ENCODE measurements around the gene BPIFB2. TPM values are rescaled to one million over a fixed set of nuclear protein-coding genes. Genes with fewer than 3 reads are reported as not detected.

Gene BPIFB2
- total and polyA plus RNA-seq, 10 of the 15 experiments (the other 5 are each of a cell fraction or from before 2014, with no cell fraction given) = not detected

DNA sequence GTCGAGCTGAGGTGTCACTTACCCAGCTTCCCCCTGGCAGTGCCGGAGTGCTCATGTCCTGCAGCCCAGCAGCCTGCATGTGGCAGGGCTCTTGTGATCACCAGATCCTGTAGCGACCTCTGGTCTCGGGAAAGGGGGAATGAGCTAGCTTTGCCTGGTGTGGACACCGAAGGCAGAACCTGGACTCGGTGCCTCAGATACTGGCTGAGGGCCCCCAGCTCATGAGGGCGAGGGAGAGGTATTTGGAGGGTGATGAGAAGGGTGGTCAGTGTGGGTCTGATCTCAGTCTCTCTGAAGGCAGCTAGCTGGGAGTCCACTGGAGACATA lies 29.5 kb upstream of the BPIFB2 start:
- in situ Hi-C loops (cut with MboI) (no loop called here), intact Hi-C loops (cut with micrococcal nuclease; ENCODE audit: unreplicated experiment) (no loop called here)
- no peaks in the 10 kb centered on the region; a peak in 1 of 4 replicates for H3K27me3 ChIP-seq (replicated peaks in 1 of 2; ENCODE audit: control insufficient read depth in 2 of 2, insufficient read depth in 2 of 2, low read length in 1 of 2)
- SMC1A ChIA-PET (ENCODE audit: uncharacterized antibody, unreplicated experiment) = interaction anchor here (0.5 kb wide), 1 partner anchor 188 kb away, joined by 4 read pairs; no protein-coding TSS in a partner anchor
- ATAC-seq (no peak), DNase-seq (ENCODE audit: low read depth, low spot score) (no peak), FAIRE-seq (no peak)
- H3K27ac ChIP-seq (ENCODE audit: control insufficient read depth, insufficient read depth) = no peak overlapping the region
- peaks cover under 1% of the 10 kb centered on the region for H3K4me1 ChIP-seq (ENCODE audit: control insufficient read depth, insufficient read depth, low read length)
- H3K79me2 ChIP-seq (ENCODE audit: control insufficient read depth, insufficient read depth, low read length) = no peaks in the 10 kb centered on the region
- POLR2A ChIA-PET = interaction anchor here (0.6 kb wide), 1 partner anchor 265 kb away, joined by 3 read pairs; no protein-coding TSS in a partner anchor
- H3K9ac ChIP-seq (ENCODE audit: control insufficient read depth, insufficient read depth, low read length) = no peak overlapping the region
- no peak overlapping the region for H3K4me2 ChIP-seq (ENCODE audit: control insufficient read depth, insufficient read depth)
- H3K9me3 ChIP-seq (replicated peaks; ENCODE audit: control insufficient read depth, insufficient read depth, low read length) = peaks cover 4% of the 10 kb centered on the region; the same call in 2 of the 3 replicates
- H2AFZ ChIP-seq (ENCODE audit: control insufficient read depth, low read depth, low read length) = no peak overlapping the region
- no peaks in the 10 kb centered on the region for H3K36me3 ChIP-seq (ENCODE audit: control insufficient read depth in 2 of 2, insufficient read depth in 2 of 2, low read length in 1 of 2)
- RAD21 ChIA-PET (ENCODE audit: unreplicated experiment) = no interaction called here
- WGBS (ENCODE audit: insufficient coverage, insufficient replicate concordance, low lambda C conversion rate, missing lambda C conversion rate) = 48% methylated on average over 7 of the region's 7 CpGs
- CTCF ChIA-PET = no interaction called here
- H4K20me1 ChIP-seq (ENCODE audit: control insufficient read depth, insufficient read depth) = no peaks in the 10 kb centered on the region
- BruUV-seq (replicated peaks) = no TSS peak
- H3K4me3 ChIP-seq = no peak overlapping the region
- TF ChIP-seq BCL11A (IDR thresholded peaks at IDR 0.05; ENCODE audit: low read depth, low read length) = no peak
- TF ChIP-seq BHLHE40 (IDR thresholded peaks at IDR 0.05; ENCODE audit: borderline replicate concordance in 1 of 2, low read depth in 2 of 2, low read length in 1 of 2) = no peak
- TF ChIP-seq YY1 (IDR thresholded peaks at IDR 0.05; ENCODE audit: low read depth, low read length) = no peak
- TF ChIP-seq, protein P1, sequence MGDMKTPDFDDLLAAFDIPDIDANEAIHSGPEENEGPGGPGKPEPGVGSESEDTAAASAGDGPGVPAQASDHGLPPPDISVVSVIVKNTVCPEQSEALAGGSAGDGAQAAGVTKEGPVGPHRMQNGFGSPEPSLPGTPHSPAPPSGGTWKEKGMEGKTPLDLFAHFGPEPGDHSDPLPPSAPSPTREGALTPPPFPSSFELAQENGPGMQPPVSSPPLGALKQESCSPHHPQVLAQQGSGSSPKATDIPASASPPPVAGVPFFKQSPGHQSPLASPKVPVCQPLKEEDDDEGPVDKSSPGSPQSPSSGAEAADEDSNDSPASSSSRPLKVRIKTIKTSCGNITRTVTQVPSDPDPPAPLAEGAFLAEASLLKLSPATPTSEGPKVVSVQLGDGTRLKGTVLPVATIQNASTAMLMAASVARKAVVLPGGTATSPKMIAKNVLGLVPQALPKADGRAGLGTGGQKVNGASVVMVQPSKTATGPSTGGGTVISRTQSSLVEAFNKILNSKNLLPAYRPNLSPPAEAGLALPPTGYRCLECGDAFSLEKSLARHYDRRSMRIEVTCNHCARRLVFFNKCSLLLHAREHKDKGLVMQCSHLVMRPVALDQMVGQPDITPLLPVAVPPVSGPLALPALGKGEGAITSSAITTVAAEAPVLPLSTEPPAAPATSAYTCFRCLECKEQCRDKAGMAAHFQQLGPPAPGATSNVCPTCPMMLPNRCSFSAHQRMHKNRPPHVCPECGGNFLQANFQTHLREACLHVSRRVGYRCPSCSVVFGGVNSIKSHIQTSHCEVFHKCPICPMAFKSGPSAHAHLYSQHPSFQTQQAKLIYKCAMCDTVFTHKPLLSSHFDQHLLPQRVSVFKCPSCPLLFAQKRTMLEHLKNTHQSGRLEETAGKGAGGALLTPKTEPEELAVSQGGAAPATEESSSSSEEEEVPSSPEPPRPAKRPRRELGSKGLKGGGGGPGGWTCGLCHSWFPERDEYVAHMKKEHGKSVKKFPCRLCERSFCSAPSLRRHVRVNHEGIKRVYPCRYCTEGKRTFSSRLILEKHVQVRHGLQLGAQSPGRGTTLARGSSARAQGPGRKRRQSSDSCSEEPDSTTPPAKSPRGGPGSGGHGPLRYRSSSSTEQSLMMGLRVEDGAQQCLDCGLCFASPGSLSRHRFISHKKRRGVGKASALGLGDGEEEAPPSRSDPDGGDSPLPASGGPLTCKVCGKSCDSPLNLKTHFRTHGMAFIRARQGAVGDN (IDR thresholded peaks at IDR 0.05) = no peak
- no peak for TF ChIP-seq JUNB (IDR thresholded peaks at IDR 0.05)
- no peak for TF ChIP-seq RFX5 (IDR thresholded peaks at IDR 0.05; ENCODE audit: low read depth, low read length)
- TF ChIP-seq KDM1A (IDR thresholded peaks at IDR 0.05; ENCODE audit: borderline replicate concordance) = no peak
- TF ChIP-seq POLR2A (IDR thresholded peaks at IDR 0.05; ENCODE audit: low read depth, low read length) = no peak
- TF ChIP-seq POLR2AphosphoS2 (IDR thresholded peaks at IDR 0.05; ENCODE audit: low read depth, low read length) = no peak
- no peak for TF ChIP-seq ZSCAN29 (IDR thresholded peaks at IDR 0.05)
- no peak for TF ChIP-seq HDGF (IDR thresholded peaks at IDR 0.05)
- TF ChIP-seq, protein P2, sequence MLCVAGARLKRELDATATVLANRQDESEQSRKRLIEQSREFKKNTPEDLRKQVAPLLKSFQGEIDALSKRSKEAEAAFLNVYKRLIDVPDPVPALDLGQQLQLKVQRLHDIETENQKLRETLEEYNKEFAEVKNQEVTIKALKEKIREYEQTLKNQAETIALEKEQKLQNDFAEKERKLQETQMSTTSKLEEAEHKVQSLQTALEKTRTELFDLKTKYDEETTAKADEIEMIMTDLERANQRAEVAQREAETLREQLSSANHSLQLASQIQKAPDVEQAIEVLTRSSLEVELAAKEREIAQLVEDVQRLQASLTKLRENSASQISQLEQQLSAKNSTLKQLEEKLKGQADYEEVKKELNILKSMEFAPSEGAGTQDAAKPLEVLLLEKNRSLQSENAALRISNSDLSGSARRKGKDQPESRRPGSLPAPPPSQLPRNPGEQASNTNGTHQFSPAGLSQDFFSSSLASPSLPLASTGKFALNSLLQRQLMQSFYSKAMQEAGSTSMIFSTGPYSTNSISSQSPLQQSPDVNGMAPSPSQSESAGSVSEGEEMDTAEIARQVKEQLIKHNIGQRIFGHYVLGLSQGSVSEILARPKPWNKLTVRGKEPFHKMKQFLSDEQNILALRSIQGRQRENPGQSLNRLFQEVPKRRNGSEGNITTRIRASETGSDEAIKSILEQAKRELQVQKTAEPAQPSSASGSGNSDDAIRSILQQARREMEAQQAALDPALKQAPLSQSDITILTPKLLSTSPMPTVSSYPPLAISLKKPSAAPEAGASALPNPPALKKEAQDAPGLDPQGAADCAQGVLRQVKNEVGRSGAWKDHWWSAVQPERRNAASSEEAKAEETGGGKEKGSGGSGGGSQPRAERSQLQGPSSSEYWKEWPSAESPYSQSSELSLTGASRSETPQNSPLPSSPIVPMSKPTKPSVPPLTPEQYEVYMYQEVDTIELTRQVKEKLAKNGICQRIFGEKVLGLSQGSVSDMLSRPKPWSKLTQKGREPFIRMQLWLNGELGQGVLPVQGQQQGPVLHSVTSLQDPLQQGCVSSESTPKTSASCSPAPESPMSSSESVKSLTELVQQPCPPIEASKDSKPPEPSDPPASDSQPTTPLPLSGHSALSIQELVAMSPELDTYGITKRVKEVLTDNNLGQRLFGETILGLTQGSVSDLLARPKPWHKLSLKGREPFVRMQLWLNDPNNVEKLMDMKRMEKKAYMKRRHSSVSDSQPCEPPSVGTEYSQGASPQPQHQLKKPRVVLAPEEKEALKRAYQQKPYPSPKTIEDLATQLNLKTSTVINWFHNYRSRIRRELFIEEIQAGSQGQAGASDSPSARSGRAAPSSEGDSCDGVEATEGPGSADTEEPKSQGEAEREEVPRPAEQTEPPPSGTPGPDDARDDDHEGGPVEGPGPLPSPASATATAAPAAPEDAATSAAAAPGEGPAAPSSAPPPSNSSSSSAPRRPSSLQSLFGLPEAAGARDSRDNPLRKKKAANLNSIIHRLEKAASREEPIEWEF (IDR thresholded peaks at IDR 0.05; ENCODE audit: insufficient replicate concordance, low read depth, low read length) = no peak
- TF ChIP-seq ZNF274 (IDR thresholded peaks at IDR 0.05; ENCODE audit: insufficient read depth, insufficient read length) = no peak
- TF ChIP-seq SREBF2 (IDR thresholded peaks at IDR 0.05; ENCODE audit: low read length) = no peak
- no peak for TF ChIP-seq PKNOX1 (IDR thresholded peaks at IDR 0.05)
- no peak for TF ChIP-seq PAX8 (IDR thresholded peaks at IDR 0.05)

Data from GM12878 (cell line).